Stimulated activated CD8-positive, alpha-beta memory T cell treated with anti-CD3 and anti-CD28 coated beads, Interleukin-15, amount 100 ng/mL, for 24 hours (primary cell): ENCODE measurements around the gene MPPED1.

Experiments used
- DNase-seq: peaks from one replicate; pipeline ENCODE4 v3.0.0-alpha.2; 2020; ENCODE audit warnings: low read depth

Gene MPPED1

DNA sequence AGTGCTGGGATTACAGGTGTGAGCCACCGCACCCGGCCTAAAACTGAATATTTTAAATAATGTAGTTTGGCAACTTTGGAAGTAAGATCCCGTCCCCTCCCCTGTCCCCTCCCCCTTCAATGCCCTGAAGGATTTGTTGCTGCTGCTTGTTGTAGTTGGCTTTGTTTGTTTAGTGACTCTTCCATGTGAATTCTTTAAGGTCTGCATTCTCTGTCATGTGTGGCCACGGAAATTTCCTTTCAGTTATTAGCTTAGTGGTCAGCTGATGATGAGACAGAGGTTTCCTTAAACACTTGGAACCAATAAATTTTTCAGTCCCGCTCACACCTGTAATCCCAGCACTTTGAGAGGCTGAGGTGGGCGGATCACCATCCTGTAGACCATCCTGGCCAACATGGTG is 109.9 kb downstream of the MPPED1 start:
- no peak for DNase-seq

DNA sequence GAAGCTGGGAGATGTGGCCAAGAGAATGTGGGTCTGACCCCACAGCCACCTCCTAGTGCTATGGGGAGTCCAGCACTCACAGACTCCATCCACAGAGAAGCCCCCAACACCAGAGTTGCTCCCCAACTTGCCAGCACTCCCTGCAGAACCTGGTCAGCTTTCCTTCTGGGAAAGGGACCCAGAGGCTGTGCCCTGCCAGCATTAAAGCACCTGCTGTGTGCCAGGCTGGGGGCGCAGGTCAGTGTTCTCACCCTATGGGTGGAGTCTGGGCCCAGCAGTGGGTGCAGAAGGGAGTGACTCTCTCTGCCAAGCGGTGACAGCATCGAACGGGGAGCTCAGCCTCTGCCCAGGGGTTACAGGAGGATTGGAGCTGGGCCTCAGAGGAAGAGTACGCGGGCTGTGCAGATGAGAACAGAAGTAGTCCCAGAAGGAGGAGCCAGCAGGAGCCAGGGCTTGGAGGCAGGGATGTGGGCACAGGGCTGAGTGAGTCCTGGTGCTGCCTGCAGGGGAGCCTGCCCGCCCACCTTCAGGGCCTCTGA is 114.4 kb downstream of the MPPED1 start:
- DNase-seq, result no peak

DNA sequence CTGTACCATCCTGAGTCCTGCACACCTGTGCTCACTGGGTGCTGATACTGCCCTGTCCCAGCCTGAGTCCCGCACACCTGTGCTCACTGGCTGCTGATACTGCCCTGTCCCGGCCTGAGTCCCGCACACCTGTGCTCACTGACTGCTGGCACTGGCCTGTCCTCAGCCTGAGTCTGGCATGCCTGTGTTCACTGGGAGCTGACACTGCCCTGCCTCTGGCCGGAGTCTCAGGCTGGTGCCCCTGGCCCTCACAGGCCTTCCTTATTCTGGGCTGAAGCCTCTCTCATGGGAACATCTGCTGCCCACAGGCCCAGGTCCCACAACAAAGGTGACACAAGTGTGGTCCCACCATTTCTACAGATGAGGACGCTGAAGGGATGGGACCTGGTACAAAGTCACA is 115.1 kb downstream of the MPPED1 start:
- no peak for DNase-seq

DNA sequence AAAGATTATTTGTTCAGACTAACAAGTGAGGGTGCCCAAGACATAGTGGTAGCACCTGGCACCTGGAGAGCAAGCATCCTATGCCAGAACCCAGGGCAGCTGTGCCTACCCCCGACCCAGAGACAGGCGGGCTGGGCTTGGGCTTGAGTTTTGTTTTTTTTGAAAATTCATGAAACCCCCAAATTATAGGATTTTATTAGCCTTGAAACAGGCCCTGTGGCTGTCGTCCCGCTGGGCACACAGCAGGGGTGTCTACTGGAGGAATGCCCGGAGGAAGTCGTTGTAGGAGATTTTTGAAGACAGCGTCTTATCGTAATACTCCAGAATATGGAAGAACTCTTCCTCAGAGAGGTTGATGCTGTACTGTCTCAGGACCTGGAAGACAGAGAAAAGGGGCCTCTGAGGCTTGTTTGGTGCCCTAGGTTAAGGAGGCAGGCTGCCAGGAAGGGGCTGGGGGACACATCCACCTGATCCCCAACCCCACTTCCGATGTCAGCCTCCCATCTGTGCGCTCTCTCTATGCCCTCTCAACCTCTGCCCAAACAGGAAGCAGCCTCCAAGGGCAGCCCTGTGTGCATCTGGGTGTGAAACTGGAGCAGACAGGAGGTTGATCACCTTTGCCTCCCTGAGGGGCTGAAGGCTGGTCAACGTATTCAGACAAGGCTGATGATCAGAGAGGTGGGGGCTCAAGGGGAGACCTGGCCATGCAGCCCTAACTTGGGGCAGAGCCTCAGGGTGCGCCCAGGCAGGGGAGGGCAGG is 117.0 kb downstream of the MPPED1 start:
- no peak for DNase-seq

DNA sequence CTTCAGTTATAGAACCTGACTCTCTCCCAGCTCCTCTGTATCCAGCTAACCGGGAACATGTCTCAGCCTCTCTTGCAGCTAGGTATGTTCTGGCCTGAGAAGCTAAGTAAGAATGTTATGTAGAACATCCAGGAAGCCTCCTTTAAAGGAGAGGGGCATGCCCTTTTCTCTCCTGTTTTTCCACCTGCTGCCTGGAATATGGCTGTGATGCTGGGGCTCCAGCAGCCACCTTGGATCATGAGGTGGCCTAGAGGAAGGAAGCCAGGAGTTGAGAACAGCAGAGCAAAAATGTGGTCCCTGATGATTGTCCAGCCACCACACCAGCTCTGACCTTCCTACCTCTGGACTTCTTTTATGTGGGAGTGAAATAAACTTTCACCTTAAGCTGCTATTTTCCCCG is 117.6 kb downstream of the MPPED1 start:
- DNase-seq, result no peak

DNA sequence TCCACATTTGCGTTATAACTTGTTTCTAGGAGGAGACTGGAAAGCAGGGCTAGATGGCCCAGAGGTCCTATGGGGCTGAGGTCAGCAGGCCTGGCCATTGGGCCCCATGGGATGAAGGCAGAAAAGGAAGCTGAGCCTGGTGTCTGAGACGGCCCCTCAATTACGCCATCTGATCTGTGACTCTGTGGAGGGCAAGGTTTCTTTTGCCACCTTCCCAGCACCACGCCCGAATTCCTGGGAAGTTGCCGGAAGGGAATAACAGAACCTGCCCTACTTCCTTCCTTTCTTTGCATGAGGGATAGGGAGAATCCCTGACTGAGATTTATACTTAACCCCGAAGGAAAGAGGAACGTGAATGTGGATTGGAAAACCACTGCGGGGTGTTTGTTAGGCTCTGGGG is 118.1 kb downstream of the MPPED1 start:
- no peak for DNase-seq

DNA sequence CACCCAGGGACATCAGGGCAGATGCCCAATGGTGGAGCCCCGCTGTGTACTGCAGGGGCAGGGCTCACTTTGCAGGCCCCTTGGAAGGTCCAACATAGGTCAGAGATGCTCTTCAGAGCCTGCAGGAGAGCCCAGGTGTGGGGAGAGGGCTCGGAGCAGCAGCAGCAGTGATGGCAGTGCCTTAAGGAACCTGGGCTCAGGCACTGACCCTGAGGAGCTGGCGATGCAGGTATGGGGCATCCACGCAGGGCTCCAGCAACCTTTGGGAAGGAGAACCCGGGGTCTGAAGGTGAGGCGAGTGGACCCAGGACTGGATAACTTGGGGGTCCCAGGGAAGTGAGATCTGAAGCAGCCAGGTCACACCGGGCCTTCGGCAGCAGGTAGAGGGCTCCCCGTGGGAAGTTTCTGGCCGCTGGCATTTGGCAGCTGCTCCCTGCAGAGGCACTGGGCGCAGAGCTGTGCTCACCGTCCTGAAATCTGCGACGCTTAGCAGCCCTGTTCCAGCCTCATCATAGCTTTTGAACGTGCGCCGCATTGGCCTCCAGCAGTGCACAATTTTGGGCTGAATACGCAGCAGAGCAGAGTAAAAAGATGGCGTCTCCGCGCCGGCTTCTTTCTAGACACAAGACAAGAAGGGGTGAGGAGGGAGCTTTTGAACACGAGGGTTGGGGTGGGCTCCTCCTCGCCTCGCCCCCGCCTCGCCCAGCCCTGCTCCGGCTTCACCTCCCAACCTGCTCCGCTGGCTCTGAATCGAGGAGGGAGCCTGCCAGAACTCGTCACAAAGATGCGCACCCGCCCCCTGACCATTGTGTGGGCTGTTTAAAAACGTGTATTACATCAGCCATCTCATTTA is 118.8 kb downstream of the MPPED1 start:
- no peak for DNase-seq

DNA sequence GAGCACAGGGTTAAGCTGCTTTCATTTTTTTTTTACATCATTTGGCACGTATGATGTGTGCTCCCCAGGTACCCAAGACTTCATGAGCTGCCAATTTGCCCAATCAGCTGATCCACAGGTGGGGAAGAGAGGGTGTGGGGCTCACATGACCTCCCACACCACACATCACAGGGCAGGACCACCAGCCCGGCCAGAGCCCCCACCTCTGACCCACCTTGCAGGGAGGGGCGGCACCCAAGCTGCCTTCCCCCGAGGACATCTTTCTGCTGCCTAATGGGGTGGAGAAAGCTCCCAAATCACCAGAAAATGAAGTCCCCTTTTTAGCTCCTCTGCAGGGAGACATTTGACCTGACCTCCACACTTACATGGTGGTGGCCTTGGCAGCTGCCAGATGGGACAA is 119.8 kb downstream of the MPPED1 start:
- DNase-seq, result no peak

DNA sequence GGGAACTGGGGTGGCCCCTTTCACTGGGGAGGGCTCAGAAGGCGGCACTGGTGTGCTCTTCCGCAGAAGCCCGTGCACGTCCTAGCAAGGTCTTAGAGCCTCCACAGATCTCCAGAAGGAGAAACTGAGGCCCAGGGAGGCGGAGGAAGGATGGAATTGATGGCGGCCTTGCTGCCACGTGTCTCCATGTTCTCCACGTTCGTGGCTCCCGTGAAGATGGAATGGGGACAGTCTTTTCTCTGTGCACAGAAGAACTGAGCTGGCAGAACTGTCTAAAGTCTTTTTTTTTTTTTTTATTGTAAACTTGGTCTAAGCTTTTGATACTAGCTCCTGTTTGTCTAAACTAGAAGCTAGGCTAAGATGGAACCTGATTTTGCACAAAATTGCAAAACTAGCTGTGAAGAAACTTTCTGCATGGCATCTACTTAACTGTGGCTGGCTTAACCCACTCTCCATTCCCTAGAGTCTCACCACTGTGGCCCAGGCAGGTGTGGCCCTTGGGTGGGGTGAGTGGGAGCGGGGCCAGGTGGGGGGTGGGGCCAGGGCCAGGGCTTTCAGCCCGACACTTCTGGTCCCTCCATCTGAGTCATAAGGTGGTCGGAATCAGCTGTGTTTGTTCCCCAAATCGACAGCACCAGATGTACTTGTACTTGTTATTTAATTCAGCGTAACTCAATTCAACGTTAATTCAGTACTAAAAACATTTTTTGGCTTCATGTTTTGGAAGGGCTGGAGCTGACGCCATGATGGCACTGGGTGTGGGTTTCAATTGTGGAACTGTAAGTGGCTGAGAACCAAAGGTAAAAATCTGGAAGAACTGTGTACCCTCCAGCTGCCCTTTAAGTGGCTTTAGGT is 120.7 kb downstream of the MPPED1 start:
- no peak for DNase-seq

DNA sequence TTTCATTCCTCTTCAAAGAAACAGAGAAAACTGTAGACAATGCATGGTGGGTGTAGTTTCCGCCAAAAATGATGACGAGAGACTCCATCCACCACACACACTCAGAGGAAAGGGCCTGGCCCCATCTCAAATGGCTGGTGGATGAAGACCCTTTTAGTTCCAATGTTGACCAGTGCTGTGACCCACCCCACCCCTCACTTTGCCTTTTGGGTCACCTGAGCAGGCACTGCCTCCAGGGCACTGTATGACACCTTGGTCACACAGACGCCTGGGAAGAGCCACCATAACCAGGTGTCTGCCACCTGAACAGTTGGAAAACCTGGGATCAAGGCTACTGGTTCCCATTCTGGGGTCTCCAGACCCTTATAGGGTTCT is 121.3 kb downstream of the MPPED1 start:
- DNase-seq, result no peak

DNA sequence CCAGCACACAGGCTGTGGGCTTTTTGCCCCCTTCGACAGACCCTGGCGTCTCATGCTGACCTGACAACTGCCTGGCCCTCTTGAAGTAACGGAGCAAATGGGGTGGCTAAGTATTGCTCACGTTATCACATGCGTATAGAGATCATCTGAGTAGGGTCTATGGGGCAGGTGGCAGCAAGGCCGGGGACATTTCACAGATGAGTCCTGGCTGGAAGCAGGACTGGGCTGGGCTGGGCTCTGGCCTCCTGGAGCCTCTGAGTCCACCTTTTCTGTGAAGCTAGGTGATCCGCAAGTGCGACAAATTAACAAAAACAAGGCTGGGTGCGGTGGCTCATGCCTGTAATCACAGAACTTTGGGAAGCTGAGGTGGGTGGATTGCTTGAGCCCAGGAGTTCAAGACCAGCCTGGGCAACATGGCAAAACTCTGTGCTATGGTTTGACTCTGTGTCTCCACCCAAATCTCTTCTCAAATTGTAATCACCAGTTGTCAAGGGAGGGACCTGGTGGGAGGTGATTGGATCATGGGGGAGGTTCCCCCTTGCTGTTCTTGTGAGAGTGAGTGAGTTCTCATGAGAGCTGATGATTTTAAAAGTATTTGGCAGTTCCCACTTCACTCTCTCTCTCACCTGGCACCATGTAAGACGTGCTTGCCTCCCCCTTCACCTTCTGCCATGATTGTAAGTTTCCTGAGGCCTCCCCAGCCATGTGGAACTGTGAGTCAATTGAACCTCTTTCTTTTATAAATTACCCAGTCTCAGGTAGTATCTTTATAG is 122.0 kb downstream of the MPPED1 start:
- no peak for DNase-seq

DNA sequence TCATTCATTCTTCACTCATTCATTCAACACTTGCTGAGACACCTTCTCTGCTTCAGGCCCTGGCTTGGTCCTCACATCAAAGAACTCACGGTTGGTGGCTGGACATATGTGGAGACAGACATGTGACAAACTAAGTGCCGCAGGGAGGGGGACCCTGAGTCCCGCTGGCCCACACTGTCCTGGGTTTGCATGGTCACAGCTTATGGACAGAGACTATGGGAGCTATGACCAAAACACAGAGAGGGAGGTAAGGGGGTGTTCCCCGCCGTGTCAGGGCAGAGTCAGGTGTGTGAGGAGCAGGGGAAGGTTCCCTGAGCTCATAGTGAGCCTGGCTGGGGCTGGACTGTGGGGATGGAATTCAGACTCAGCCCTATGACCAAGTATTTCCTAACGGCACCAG is 123.1 kb downstream of the MPPED1 start:
- DNase-seq, result no peak

DNA sequence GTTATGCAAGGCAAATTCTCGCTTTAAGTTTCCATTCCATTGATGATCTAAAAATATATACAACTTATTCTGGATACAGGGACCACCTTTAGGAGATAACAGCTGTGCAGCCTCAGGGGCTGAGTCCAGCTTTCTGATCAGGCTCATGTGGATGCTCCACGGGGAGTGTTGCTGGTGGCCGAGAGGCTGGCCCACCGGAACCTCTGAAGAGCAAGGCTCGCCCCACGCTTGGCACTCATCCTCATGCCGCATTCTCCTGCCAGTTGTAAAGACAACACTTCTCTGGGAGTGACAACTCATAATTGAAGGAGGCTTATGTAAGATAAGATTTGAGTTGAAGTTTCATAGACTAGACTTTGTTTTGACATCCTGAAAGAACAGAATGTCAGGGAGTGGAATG is 123.5 kb downstream of the MPPED1 start:
- no peak for DNase-seq

DNA sequence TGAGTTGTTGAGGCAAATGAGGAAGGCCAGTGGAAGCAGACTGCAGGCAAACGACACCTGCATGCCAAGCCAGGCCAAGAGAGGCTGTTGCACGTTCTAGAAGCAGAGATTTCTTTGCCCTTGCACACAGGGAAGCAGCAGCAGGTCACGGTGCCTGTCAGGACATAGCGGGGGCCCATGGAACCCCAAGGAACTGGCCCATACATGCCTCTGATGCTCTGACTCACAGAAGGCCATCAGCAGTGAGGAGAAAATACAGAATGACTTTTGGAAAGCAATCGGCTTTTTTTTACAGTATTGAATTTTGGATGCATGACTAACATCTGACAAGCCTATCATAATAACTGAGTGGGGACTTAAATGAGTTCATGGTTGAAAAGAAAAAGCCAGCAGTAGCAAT is 123.9 kb downstream of the MPPED1 start:
- DNase-seq, result no peak

DNA sequence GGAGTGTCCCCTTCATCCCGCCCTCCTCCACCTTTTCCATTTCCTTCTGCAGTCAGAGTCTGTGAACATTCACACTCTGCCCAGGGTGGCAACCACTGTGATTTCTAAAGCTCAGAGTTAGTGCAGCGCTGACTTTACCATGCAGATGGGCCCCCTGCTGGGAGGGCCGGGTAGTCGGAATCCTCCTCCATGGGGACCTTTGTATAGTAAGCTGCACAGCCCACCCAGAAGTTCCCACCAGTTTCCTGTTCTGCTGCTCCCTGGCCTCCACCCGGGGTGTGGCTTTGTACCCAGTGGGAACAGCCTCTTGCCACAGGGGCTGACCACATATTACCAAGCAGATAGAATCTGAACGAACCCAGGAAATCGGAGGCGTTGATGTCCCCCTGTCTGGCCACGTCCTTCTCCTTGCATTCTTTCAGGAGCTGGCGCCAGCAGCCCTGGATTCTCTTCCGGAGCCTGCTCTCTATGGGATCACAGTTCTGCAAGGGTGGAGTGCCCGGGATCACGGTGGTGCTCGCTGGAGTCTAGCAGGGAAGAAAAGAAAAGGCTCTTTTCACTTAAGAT is 125.3 kb downstream of the MPPED1 start:
- no peak for DNase-seq

DNA sequence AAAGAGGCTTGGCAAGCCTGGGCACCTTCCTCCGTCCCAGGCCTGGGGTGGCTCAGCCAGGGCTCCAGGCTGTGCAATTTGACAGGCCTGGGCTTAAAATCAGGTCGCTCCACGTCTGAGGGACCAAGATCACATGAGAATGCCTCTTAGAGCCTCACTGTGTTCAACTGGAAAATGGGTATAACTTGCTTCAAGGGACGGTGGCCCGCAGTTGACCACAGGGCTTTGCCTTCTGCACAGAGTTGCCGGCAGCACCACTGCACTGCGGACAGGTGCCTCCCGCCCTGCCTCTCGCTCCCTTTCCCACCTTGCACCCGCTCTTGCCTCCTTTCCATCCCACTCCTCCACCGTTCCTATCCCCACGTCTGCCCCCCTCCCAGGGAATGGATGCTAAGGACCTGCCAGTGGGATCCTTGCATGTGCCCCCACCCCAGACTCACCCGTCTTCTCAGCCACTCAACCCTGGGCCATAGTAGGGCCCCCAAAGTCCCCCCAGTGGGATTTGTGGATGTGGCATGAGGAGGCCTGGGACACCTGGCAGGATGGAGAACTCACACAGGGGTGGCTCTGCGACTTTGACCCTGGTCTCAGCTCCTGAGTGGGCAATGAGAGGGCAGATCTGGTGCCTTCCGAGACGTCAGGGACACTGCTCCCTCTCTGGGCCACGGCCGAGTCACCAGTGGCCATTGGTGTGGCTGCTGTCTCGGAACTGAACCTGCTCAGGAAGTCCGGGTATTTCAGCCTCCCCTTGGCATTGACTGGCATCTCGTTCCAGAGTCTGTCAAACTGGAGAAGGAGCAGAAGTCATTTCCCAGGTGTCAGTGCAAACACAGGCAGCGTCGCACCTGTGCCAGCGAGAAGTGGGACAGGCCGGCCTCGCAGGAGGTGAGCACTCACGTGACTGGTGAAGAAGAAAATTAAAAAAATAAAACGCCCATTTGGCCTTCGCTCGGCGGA is 128.0 kb downstream of the MPPED1 start:
- DNase-seq, result no peak

DNA sequence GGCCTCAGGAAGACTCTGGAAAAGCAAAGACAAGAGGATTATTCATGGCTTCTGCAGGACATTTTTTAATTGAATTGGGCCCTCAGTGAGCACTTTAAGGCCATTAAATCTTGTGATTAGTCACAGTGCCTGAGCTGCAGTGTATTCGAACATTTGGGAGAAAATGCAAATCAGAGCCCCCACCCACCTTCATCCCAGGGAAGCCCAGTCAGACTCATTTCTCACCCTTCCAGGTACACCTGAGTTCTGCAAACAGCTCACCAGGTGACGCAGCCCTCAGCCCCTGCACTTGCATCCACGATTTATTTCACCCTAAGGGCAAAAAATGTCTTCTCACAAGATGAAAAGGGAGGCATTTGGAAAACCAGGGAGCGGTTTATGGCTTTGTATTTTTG is 128.7 kb downstream of the MPPED1 start:
- DNase-seq, result no peak

DNA sequence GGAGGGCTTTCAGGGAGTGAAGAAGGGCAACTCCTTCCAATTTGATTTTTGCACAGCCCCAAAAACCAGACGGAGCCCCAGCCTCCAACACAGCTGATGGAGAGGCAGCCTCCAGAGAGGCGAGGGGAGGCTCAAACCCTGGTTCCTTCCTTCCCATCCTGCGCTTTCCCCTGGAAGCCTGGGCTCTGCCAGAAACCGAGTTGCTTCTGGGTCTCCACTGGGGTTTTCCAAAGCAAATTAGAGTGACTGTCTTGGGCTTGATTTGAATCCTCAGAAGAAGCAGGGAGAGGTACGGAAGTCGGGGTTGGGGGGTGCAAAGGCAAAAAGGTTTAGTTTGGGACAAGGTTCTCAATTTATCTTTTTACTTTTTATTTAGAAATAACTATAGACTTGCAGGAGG is 129.2 kb downstream of the MPPED1 start:
- DNase-seq, result no peak

DNA sequence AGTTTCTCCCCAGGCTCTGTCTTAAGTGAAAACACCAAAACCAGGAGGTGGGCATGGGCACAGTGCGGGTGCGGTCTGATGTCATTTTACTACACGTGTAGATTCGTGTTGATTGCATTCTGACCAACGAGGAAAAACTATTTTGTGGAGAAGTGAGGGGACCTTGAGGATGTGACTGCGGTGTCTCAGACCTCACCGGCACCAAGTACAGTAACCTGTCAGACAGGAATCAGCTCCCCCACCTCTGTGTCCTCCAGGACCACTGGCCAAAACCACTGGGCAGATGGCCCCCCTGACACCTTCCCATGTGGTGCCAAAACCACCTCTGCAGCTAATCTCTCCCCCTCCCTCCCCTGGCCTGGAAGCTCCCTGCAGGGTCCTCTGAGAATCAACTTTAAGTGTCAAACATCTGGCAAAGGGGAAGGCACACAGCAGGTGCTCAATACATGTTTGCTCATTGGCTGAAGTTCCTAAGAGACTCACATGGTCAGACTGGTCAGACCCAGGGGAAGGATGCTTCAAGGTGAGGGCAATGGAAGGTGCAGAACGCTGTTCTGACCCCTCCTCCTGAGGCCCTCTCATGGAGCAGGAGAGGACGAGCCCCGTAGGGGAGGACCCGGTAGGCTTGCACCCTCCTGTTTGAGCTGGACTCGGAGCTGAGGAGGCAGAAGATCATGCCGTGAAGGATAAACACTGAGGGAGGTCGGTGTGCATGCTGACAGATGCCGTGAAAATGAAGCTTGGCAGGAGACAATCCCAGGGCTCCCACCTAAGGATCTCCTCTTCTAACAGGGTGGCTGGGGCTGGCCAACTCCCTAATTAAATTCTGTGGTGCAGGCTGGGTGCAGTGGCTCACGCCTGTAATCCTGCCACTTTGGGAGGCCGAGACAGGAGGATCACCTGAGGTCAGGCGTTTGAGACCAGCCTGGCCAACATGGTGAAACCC is 129.9 kb downstream of the MPPED1 start:
- DNase-seq, result no peak
